K562 (cell line): ENCODE measurements around the gene GDAP2. TPM values are rescaled to one million over a fixed set of nuclear protein-coding genes. Genes with fewer than 3 reads are reported as not detected.

Experiments used
- ATAC-seq: fragments of 200-7000 bp; cut with Tn5 transposase; 3 replicates; pipeline ENCODE4 v1.9.1; 2020; ENCODE audit warnings: moderate library complexity
- BruUV-seq: library from RNA; stranded (reverse); fragments of 400-500 nt; replicated peaks from 2 replicates; lab custom pipeline; 2021; lab: Mats Ljungman, UMichigan
- CTCF ChIA-PET: fragments of 300-600 bp; formaldehyde crosslinking; extraction: SDS; loops from one replicate; lab custom pipeline; 2021; ENCODE audit warnings: low intra/inter-chr PET ratio; lab: Yijun Ruan, JAX
- POLR2A ChIA-PET: fragments of 300-600, 350-650 bp; sonication (Branson Sonifier 250); formaldehyde crosslinking; extraction: SDS; loops from one replicate; lab custom pipeline; 2021; ENCODE audit warnings: antibody characterized with exemption, inconsistent platforms; lab: Yijun Ruan, JAX
- DNase-seq, 4 experiments: peaks; one replicate each; pipeline versions ENCODE4 v3.0.0 to v3.0.0-alpha.2; 2011 to 2018; ENCODE audit warnings: low spot score in 3 of 4, mixed read lengths in 3 of 4; ENCODE audit errors: extremely low read depth in 1 of 4
- FAIRE-seq: peaks from 2 replicates; lab custom pipeline; 2011; peaks lifted over from hg19 to GRCh38; lab: Jason Lieb, UNC
- H2AFZ ChIP-seq: 2 replicates; pipeline ENCODE4 v1.6.0; 2011; ENCODE audit warnings: low read depth, low read length, control low read depth, inconsistent platforms
- H3K27ac ChIP-seq: fragments of 200-600 bp; 3 replicates; pipeline ENCODE4 v1.8.0; 2011; ENCODE audit warnings: low read depth, mild to moderate bottlenecking, control low read depth, inconsistent platforms, low read length, moderate library complexity, mixed read lengths; ENCODE audit errors: extremely low read depth
- H3K27me3 ChIP-seq, 2 experiments: fragments of 300-600 bp in 1 of 2; 2 replicates in 1 of 2; 3 replicates in 1 of 2; pipeline versions ENCODE4 v1.6.0 to v1.8.0; 2011; ENCODE audit warnings: inconsistent platforms in 2 of 2, low read length in 2 of 2, mild to moderate bottlenecking in 1 of 2, mixed read lengths in 1 of 2, moderate library complexity in 1 of 2; ENCODE audit not compliant: control insufficient read depth in 2 of 2, insufficient read depth in 2 of 2
- H3K36me3 ChIP-seq: fragments of 300-600 bp; 3 replicates; pipeline ENCODE4 v1.8.0; 2011; ENCODE audit warnings: mild to moderate bottlenecking, low read length, inconsistent platforms; ENCODE audit not compliant: control insufficient read depth, insufficient read depth
- H3K4me1 ChIP-seq, 2 experiments: fragments of 200-600 bp in 1 of 2; replicated peaks in 1 of 2; 2 replicates in 1 of 2; 3 replicates in 1 of 2; pipeline versions ENCODE4 v1.5.1 to v1.8.0; 2011; ENCODE audit warnings: inconsistent platforms in 2 of 2, low read length in 2 of 2, mild to moderate bottlenecking in 1 of 2, mixed read lengths in 1 of 2, moderate library complexity in 1 of 2; ENCODE audit not compliant: control insufficient read depth in 2 of 2, insufficient read depth in 2 of 2
- H3K4me2 ChIP-seq: 2 replicates; pipeline ENCODE4 v1.6.1; 2011; ENCODE audit warnings: low read length, control low read depth, inconsistent platforms, mixed read lengths; ENCODE audit not compliant: insufficient read depth
- H3K4me3 ChIP-seq: fragments of 200-600 bp; sonication (generic), shearing (Covaris generic); 2 replicates; pipeline ENCODE4 v1.5.1; 2016; ENCODE audit warnings: control low read depth, inconsistent platforms
- H3K79me2 ChIP-seq: fragments of 200-600 bp; 3 replicates; pipeline ENCODE4 v1.8.0; 2011; ENCODE audit warnings: low read length, inconsistent platforms; ENCODE audit not compliant: control insufficient read depth, insufficient read depth
- H3K9ac ChIP-seq, 2 experiments: 2 replicates each; pipeline versions ENCODE4 v1.6.0 to v1.6.1; 2011; ENCODE audit warnings: low read depth in 2 of 2, low read length in 2 of 2, control low read depth in 1 of 2, inconsistent platforms in 1 of 2, mild to moderate bottlenecking in 1 of 2, mixed read lengths in 1 of 2; ENCODE audit not compliant: insufficient read depth in 1 of 2
- H3K9me1 ChIP-seq: one replicate; pipeline ENCODE4 v1.6.0; 2011; ENCODE audit warnings: inconsistent platforms, mild to moderate bottlenecking, low read length, moderate library complexity; ENCODE audit not compliant: control insufficient read depth, insufficient read depth
- H3K9me3 ChIP-seq: replicated peaks from 2 replicates; pipeline ENCODE4 v1.5.1; 2011; ENCODE audit warnings: low read depth, low read length, inconsistent platforms; ENCODE audit not compliant: control insufficient read depth, insufficient read depth
- H4K20me1 ChIP-seq: replicated peaks from 2 replicates; pipeline ENCODE4 v1.6.1; 2011; ENCODE audit warnings: low read length, inconsistent platforms, mixed read lengths; ENCODE audit not compliant: control insufficient read depth, insufficient read depth
- BCL6 ChIP-seq: fragments of 250-450 bp; sonication (Bioruptor Pico); IDR thresholded peaks from 2 replicates; pipeline ENCODE4 v1.4.0; 2020
- C11orf30 ChIP-seq: fragments of 450-650 bp; IDR thresholded peaks from 2 replicates; pipeline ENCODE4 v1.6.1; 2016; ENCODE audit warnings: low read depth, mild to moderate bottlenecking
- CTCF ChIP-seq, 3 experiments: IDR thresholded peaks in 2 of 3; conservative IDR thresholded peaks in 1 of 3; 2 replicates each; pipeline ENCODE4 v1.5.1; 2011 to 2012; ENCODE audit warnings: low read length in 3 of 3, mild to moderate bottlenecking in 3 of 3, control low read depth in 2 of 3, improper control_type of control experiment in 1 of 3, inconsistent platforms in 1 of 3, low read depth in 1 of 3, mixed read lengths in 1 of 3, moderate library complexity in 1 of 3; ENCODE audit not compliant: insufficient read depth in 2 of 3
- ETV5 ChIP-seq: sonication (generic); formaldehyde crosslinking; IDR thresholded peaks from 2 replicates; pipeline ENCODE4 v1.4.0; 2020; ENCODE audit warnings: low read depth, mild to moderate bottlenecking, missing genetic modification reagents
- GTF3C2 ChIP-seq: IDR thresholded peaks from 3 replicates; pipeline ENCODE4 v1.6.1; 2011; ENCODE audit warnings: borderline replicate concordance, mild to moderate bottlenecking, moderate library complexity; ENCODE audit not compliant: insufficient read length; ENCODE audit errors: extremely low read depth
- MBD1 ChIP-seq: fragments of 250-450 bp; sonication (Bioruptor Pico); IDR thresholded peaks from 2 replicates; pipeline ENCODE4 v1.8.0; 2022; ENCODE audit warnings: inconsistent platforms
- NFIC ChIP-seq: fragments of 450-650 bp; IDR thresholded peaks from 2 replicates; pipeline ENCODE4 v1.6.1; 2017; ENCODE audit warnings: mild to moderate bottlenecking, inconsistent platforms
- RAD21 ChIP-seq, 2 experiments: fragments of 250-450 bp in 1 of 2; fragments of 450-650 bp in 1 of 2; sonication (Bioruptor Pico) in 1 of 2; formaldehyde crosslinking in 1 of 2; IDR thresholded peaks in 1 of 2; conservative IDR thresholded peaks in 1 of 2; 2 replicates each; pipeline versions ENCODE4 v1.4.0 to v1.8.0; 2020 to 2022; ENCODE audit warnings: mild to moderate bottlenecking in 2 of 2, moderate library complexity in 1 of 2
- SMC3 ChIP-seq: conservative IDR thresholded peaks from 2 replicates; pipeline ENCODE4 v1.6.1; 2011; ENCODE audit warnings: low read depth, low read length, improper control_type of control experiment; ENCODE audit not compliant: insufficient read depth
- ZNF224 ChIP-seq: sonication (generic); formaldehyde crosslinking; IDR thresholded peaks from 2 replicates; pipeline ENCODE4 v1.8.0; 2022; ENCODE audit warnings: mild to moderate bottlenecking, missing genetic modification reagents
- ZNF316 ChIP-seq: fragments of 450-650 bp; IDR thresholded peaks from 2 replicates; pipeline ENCODE4 v1.6.1; 2016
- ZNF561 ChIP-seq: fragments of 450-650 bp; formaldehyde crosslinking; conservative IDR thresholded peaks from 2 replicates; pipeline ENCODE4 v1.4.0; 2020; ENCODE audit warnings: mild to moderate bottlenecking, moderate library complexity
- WGBS: fragments of 100-300 bp; shearing (Covaris generic); methylation state at CpG from one replicate; pipeline ENCODE4 v1.1.6; 2016; ENCODE audit warnings: low coverage, mixed read lengths; ENCODE audit not compliant: insufficient coverage; ENCODE audit errors: missing lambda C conversion rate; 5-methylcytosine and 5-hydroxymethylcytosine counted together
- in situ Hi-C: fragments of 300-500 bp; cut with MboI; formaldehyde crosslinking; loops from 4 replicates; pipeline ENCODE4 v1.15.0; 2018; ENCODE audit warnings: inconsistent platforms, mixed read lengths
- intact Hi-C: fragments of 100-400 bp; cut with micrococcal nuclease; formaldehyde crosslinking; loops from 2 replicates; pipeline ENCODE4 v1.14.2; 2022
- polyA plus RNA-seq, 8 experiments: library from polyadenylated mRNA; depleted of rRNA in 4 of 8; stranded (reverse) in 5 of 8; unstranded in 3 of 8; fragments of >200 nt; fragmentation: Nextera tagmentation in 2 of 8; fragmentation: Illumina TruSeq in 1 of 8; extraction: Ambion mirVana in 2 of 8; extraction: Trizol in 1 of 8; gene quantifications; 2 replicates each; pipeline versions ENCODE4 v1.2.1 to v1.2.3, GENCODE V29; 2011 to 2014; ENCODE audit warnings: inconsistent platforms in 1 of 8, missing spikeins in 1 of 8
- total RNA-seq, 7 experiments: library from RNA; depleted of rRNA in 6 of 7; stranded (reverse); fragments of >200 nt in 6 of 7; fragmentation: Illumina TruSeq in 2 of 7; extraction: Trizol in 2 of 7; gene quantifications; 2 replicates each; pipeline versions ENCODE4 v1.2.1 to v1.2.3, GENCODE V29; 2011 to 2021; ENCODE audit warnings: low replicate concordance in 1 of 7

GDAP2 gene
- total and polyA plus RNA-seq, 9 of the 15 experiments (the other 6 are each of a cell fraction or from before 2014, with no cell fraction given) = 4.1 to 23.1 (median 13.2) TPM

- H3K9ac ChIP-seq = no peak overlapping the region
- peak; percentile 78 for FAIRE-seq
- H2AFZ ChIP-seq = no peak overlapping the region
- in situ Hi-C loops (no loop called here), intact Hi-C loops (loop anchor here (1.0 kb wide), 1 partner anchor 53 kb away; no protein-coding TSS in a partner anchor)
- H3K27ac ChIP-seq = no peak overlapping the region
- BruUV-seq = no TSS peak
- ATAC-seq = peak; percentile 99
- no peaks in the 10 kb centered on the region for H3K36me3 ChIP-seq
- ChIA-PET POLR2A (interaction anchor here (0.7 kb wide), 1 partner anchor 13 kb away, joined by 3 read pairs; no protein-coding TSS in a partner anchor), CTCF (no interaction called here)
- no peak overlapping the region for H3K4me3 ChIP-seq
- H3K79me2 ChIP-seq = no peaks in the 10 kb centered on the region
- DNase-seq = peak in 3 of 4 experiments; percentile 33 to 39 (median 33)
- H3K9me3 ChIP-seq = no peaks in the 10 kb centered on the region
- no peaks in the 10 kb centered on the region for H4K20me1 ChIP-seq
- no peaks in the 10 kb centered on the region for H3K27me3 ChIP-seq
- H3K9me1 ChIP-seq = no peaks in the 10 kb centered on the region
- 18% methylated on average over 3 of the region's 3 CpGs for WGBS
- H3K4me2 ChIP-seq = no peak overlapping the region
- no peaks in the 10 kb centered on the region; a peak in 1 of 5 replicates for H3K4me1 ChIP-seq
- TF ChIP-seq ZNF316 (peak; percentile 39; the same call in 1 of the 2 replicates), RAD21 (CRISPR knock-in tag; conservative IDR thresholded peaks at IDR 0.05 in 1 of 2, IDR thresholded peaks at IDR 0.05 in 1 of 2) (peak in 1 of 2 experiments; percentile 50; a peak in 2 of 4 replicates), ZNF561 (CRISPR knock-in tag) (no peak), CTCF (IDR thresholded peaks at IDR 0.05 in 2 of 3, conservative IDR thresholded peaks at IDR 0.05 in 1 of 3; ENCODE audit: insufficient read depth in 2 of 3, low read depth in 1 of 3, low read length in 3 of 3) (peak; percentile 53 to 98 (median 72)), ZNF224 (CRISPR knock-in tag) (no peak), C11orf30 (peak; percentile 32; the same call in 1 of the 2 replicates), MBD1 (CRISPR knock-in tag) (no peak), BCL6 (no peak), ETV5 (CRISPR knock-in tag) (no peak), SMC3 (peak; percentile 41; the same call in 1 of the 2 replicates), GTF3C2 (no peak), NFIC (0 out of 2 replicates have a peak, but pooled peaks have one; percentile 14)
Observed at GRCh38 chr1:117842408-117843170, 86.8 kb downstream of the GDAP2 start.
